IMR-90 (cell line): Measurements from ENCODE around the gene UBE2V1. TPM values are rescaled to one million over a fixed set of nuclear protein-coding genes. Genes with fewer than 3 reads are reported as not detected.

Experiments used
- ATAC-seq: fragments of 200-7000 bp; cut with Tn5 transposase; 2 replicates; pipeline ENCODE4 v1.9.1; 2020; ENCODE audit warnings: low read depth, mild to moderate bottlenecking, moderate library complexity
- BruUV-seq: library from RNA; stranded (reverse); fragments of 400-500 nt; replicated peaks from 2 replicates; lab custom pipeline; 2021; lab: Mats Ljungman, UMichigan
- CTCF ChIA-PET: fragments of 300-600 bp; formaldehyde crosslinking; extraction: SDS; loops from one replicate; lab custom pipeline; 2021; ENCODE audit warnings: antibody characterized with exemption; lab: Yijun Ruan, JAX
- POLR2A ChIA-PET: fragments of 300-600 bp; sonication (Branson Sonifier 250); formaldehyde crosslinking; loops from one replicate; lab custom pipeline; 2022; ENCODE audit warnings: antibody characterized with exemption; ENCODE audit not compliant: unreplicated experiment; lab: Charles Lee
- DNase-seq: peaks from one replicate; pipeline ENCODE4 v3.0.0; 2013
- H2AFZ ChIP-seq: replicated peaks from 2 replicates; pipeline ENCODE3; 2013; ENCODE audit warnings: low read length, mild to moderate bottlenecking; ENCODE audit not compliant: poor library complexity
- H2AK5ac ChIP-seq: 2 replicates; pipeline ENCODE4 v1.6.1; 2013; ENCODE audit warnings: low read depth, low read length, inconsistent platforms
- H2AK9ac ChIP-seq: replicated peaks from 2 replicates; pipeline ENCODE3; 2013; ENCODE audit warnings: mild to moderate bottlenecking, low read depth, low read length, moderate library complexity; ENCODE audit not compliant: poor library complexity
- H2BK120ac ChIP-seq: 2 replicates; pipeline ENCODE4 v1.6.1; 2013; ENCODE audit warnings: low read depth, low read length, inconsistent platforms
- H2BK15ac ChIP-seq: 3 replicates; pipeline ENCODE4 v1.6.1; 2013; ENCODE audit warnings: low read depth, low read length, inconsistent platforms
- H2BK20ac ChIP-seq: 2 replicates; pipeline ENCODE4 v1.6.1; 2013; ENCODE audit warnings: low read depth, mild to moderate bottlenecking, inconsistent platforms, low read length, moderate library complexity
- H2BK5ac ChIP-seq: 2 replicates; pipeline ENCODE4 v1.6.1; 2013; ENCODE audit warnings: mild to moderate bottlenecking, low read depth, low read length, inconsistent platforms; ENCODE audit not compliant: poor library complexity, severe bottlenecking
- H3K14ac ChIP-seq: replicated peaks from 2 replicates; pipeline ENCODE4 v1.6.1; 2013; ENCODE audit warnings: low read depth, low read length, inconsistent platforms
- H3K18ac ChIP-seq: 2 replicates; pipeline ENCODE4 v1.6.1; 2013; ENCODE audit warnings: low read depth, low read length, control low read depth
- H3K23ac ChIP-seq: 2 replicates; pipeline ENCODE4 v1.6.1; 2013; ENCODE audit warnings: low read depth, low read length, inconsistent platforms
- H3K27ac ChIP-seq: 2 replicates; pipeline ENCODE4 v1.5.1; 2013; ENCODE audit warnings: mild to moderate bottlenecking, control low read depth, low read length; ENCODE audit not compliant: insufficient read depth
- H3K27me3 ChIP-seq: 2 replicates; pipeline ENCODE4 v1.6.1; 2013; ENCODE audit warnings: low read length; ENCODE audit not compliant: control insufficient read depth, insufficient read depth
- H3K36me3 ChIP-seq: 2 replicates; pipeline ENCODE4 v1.6.1; 2013; ENCODE audit warnings: low read length, mixed read lengths; ENCODE audit not compliant: control insufficient read depth, insufficient read depth
- H3K4ac ChIP-seq: 2 replicates; pipeline ENCODE4 v1.6.1; 2013; ENCODE audit warnings: low read depth, low read length, inconsistent platforms
- H3K4me1 ChIP-seq: 2 replicates; pipeline ENCODE4 v1.6.1; 2013; ENCODE audit warnings: low read length, mixed read lengths; ENCODE audit not compliant: control insufficient read depth, insufficient read depth
- H3K4me2 ChIP-seq: 2 replicates; pipeline ENCODE4 v1.6.1; 2013; ENCODE audit warnings: low read depth, mild to moderate bottlenecking, control low read depth, low read length, moderate library complexity
- H3K4me3 ChIP-seq: 2 replicates; pipeline ENCODE4 v1.5.1; 2013; ENCODE audit warnings: low read depth, mild to moderate bottlenecking, control low read depth, low read length, moderate library complexity; ENCODE audit not compliant: insufficient read depth
- H3K56ac ChIP-seq: 2 replicates; pipeline ENCODE4 v1.6.1; 2013; ENCODE audit warnings: low read length, inconsistent platforms; ENCODE audit not compliant: insufficient read depth; ENCODE audit errors: extremely low read depth
- H3K79me1 ChIP-seq, 2 experiments: 2 replicates each; pipeline ENCODE4 v1.6.1; 2013; ENCODE audit warnings: low read length in 2 of 2, inconsistent platforms in 1 of 2, low read depth in 1 of 2
- H3K9ac ChIP-seq: 2 replicates; pipeline ENCODE4 v1.6.1; 2013; ENCODE audit warnings: low read depth, low read length, control low read depth
- H3K9me1 ChIP-seq: 2 replicates; pipeline ENCODE4 v1.6.1; 2013; ENCODE audit warnings: low read length, inconsistent platforms; ENCODE audit not compliant: insufficient read depth
- H3K9me3 ChIP-seq: 2 replicates; pipeline ENCODE4 v1.6.1; 2013; ENCODE audit warnings: low read length; ENCODE audit not compliant: control insufficient read depth, insufficient read depth
- H4K20me1 ChIP-seq: 2 replicates; pipeline ENCODE4 v1.6.1; 2013; ENCODE audit warnings: low read length, inconsistent platforms; ENCODE audit not compliant: insufficient read depth
- H4K5ac ChIP-seq: 2 replicates; pipeline ENCODE4 v1.6.1; 2013; ENCODE audit warnings: mild to moderate bottlenecking, low read depth, low read length, control low read depth
- H4K8ac ChIP-seq, 2 experiments: 2 replicates each; pipeline ENCODE4 v1.6.1; 2013; ENCODE audit warnings: low read depth in 2 of 2, low read length in 2 of 2, control low read depth in 1 of 2, inconsistent platforms in 1 of 2
- H4K91ac ChIP-seq: 2 replicates; pipeline ENCODE4 v1.6.1; 2013; ENCODE audit warnings: low read depth, low read length, inconsistent platforms; ENCODE audit not compliant: insufficient read depth
- ELK1 ChIP-seq: fragments of 150-350 bp; IDR thresholded peaks from 2 replicates; pipeline ENCODE4 v1.6.1; 2016; ENCODE audit warnings: low read depth, mild to moderate bottlenecking, low read length, moderate library complexity, borderline replicate concordance
- MAFK ChIP-seq: IDR thresholded peaks from 2 replicates; pipeline ENCODE4 v1.6.1; 2012; ENCODE audit warnings: low read depth, low read length, improper control_type of control experiment
- RAD21 ChIP-seq: IDR thresholded peaks from 2 replicates; pipeline ENCODE4 v1.6.1; 2012; ENCODE audit warnings: low read length, improper control_type of control experiment
- WGBS, 2 experiments: methylation state at CpG; one replicate each; pipeline versions ENCODE4 v1.1.5 to v1.1.7; 2013; ENCODE audit warnings: missing lambda C conversion rate in 2 of 2; ENCODE audit not compliant: insufficient read length in 1 of 2; ENCODE audit errors: extremely low coverage in 2 of 2; 5-methylcytosine and 5-hydroxymethylcytosine counted together
- dilution Hi-C: fragments of 300-500 bp; cut with HindIII; formaldehyde crosslinking; loops from one replicate; pipeline ENCODE4 v1.14.3; 2018; ENCODE audit warnings: low sequenced_read_pairs; ENCODE audit not compliant: unreplicated experiment
- in situ Hi-C: fragments of 300-500 bp; cut with MboI; formaldehyde crosslinking; loops from 3 replicates; pipeline ENCODE4 v1.14.3; 2019; ENCODE audit warnings: low sequenced_read_pairs, inconsistent platforms, mixed read lengths
- intact Hi-C: fragments of 100-400 bp; cut with micrococcal nuclease; formaldehyde crosslinking; loops from 2 replicates; pipeline ENCODE4 v1.10.0; 2022
- polyA plus RNA-seq, 3 experiments: library from polyadenylated mRNA; depleted of rRNA; stranded (reverse); fragments of >200 nt; gene quantifications; 2 replicates each; pipeline ENCODE4 v1.2.3, GENCODE V29; 2012; ENCODE audit warnings: low replicate concordance in 1 of 3
- total RNA-seq: library from RNA; depleted of rRNA; stranded (reverse); fragments of >200 nt; gene quantifications from 2 replicates; pipeline ENCODE4 v1.2.3, GENCODE V29; 2012

UBE2V1 gene
- total and polyA plus RNA-seq, 2 of the 4 experiments (the other 2 are of a cell fraction): 20.1 to 138 TPM

- in situ Hi-C loops (no loop called here), dilution Hi-C loops (no loop called here), intact Hi-C loops (loop anchor here (1.0 kb wide), 1 partner anchor 13 kb away; no protein-coding TSS in a partner anchor)
- H3K4me1 ChIP-seq: peaks cover 25% of the 10 kb centered on the region
- H4K91ac ChIP-seq: peak overlapping the region; percentile 56
- ATAC-seq (no peak), DNase-seq (no peak)
- H4K5ac ChIP-seq: no peak overlapping the region
- TF ChIP-seq RAD21 (0 out of 2 replicates have a peak, but pooled peaks have one; percentile 2), MAFK (no peak), ELK1 (no peak)
- peak overlapping the region; percentile 73 for H2BK5ac ChIP-seq
- H2BK120ac ChIP-seq: peak overlapping the region; percentile 37; the same call in 1 of the 2 replicates
- peak overlapping the region; percentile 87 for H3K4me3 ChIP-seq
- H4K8ac ChIP-seq: peak overlapping the region in 1 of 2 experiments; percentile 63; a peak in 2 of 4 replicates
- H3K27me3 ChIP-seq: no peaks in the 10 kb centered on the region
- H3K4ac ChIP-seq: peak overlapping the region; percentile 85
- H3K18ac ChIP-seq: no peak overlapping the region
- H2BK15ac ChIP-seq: no peak overlapping the region
- H3K9ac ChIP-seq: peak overlapping the region; percentile 88
- H2AK9ac ChIP-seq: peak overlapping the region; percentile 99
- ChIA-PET POLR2A (interaction anchor here (0.6 to 0.8 kb wide), 2 partner anchors 33 to 125 kb away, joined by 4 to 6 read pairs; no protein-coding TSS in a partner anchor), CTCF (interaction anchor here (1.2 kb wide), 1 partner anchor 32 kb away, joined by 6 read pairs; no protein-coding TSS in a partner anchor)
- 17% methylated on average over 2 of the region's 4 CpGs; no CpG with 5 or more reads in 1 of the 2 experiments for WGBS, 2 experiments
- H3K9me3 ChIP-seq: no peaks in the 10 kb centered on the region
- TSS peak; percentile 40 for BruUV-seq
- H3K27ac ChIP-seq: peak overlapping the region; percentile 69
- peak overlapping the region; percentile 92 for H3K23ac ChIP-seq
- peak overlapping the region; percentile 92 for H2AFZ ChIP-seq
- peaks cover 47% of the 10 kb centered on the region for H4K20me1 ChIP-seq
- H2AK5ac ChIP-seq: peak overlapping the region; percentile 85
- H3K4me2 ChIP-seq: peak overlapping the region; percentile 98
- H3K9me1 ChIP-seq: peaks cover 27% of the 10 kb centered on the region
- peak overlapping the region; percentile 77 for H3K14ac ChIP-seq
- no peak overlapping the region for H2BK20ac ChIP-seq
- H3K36me3 ChIP-seq: peaks cover 22% of the 10 kb centered on the region
- peak overlapping the region; percentile 53; the same call in 1 of the 2 replicates for H3K56ac ChIP-seq
- H3K79me1 ChIP-seq: peaks cover 16 to 61% of the 10 kb centered on the region in 2 experiments; a peak in 3 of 4 replicates
These were observed 39.6 kb upstream of the UBE2V1 start for GRCh38 chr20:50152394-50153152.
